ENCODE results near the gene SCN3B.

DNA sequence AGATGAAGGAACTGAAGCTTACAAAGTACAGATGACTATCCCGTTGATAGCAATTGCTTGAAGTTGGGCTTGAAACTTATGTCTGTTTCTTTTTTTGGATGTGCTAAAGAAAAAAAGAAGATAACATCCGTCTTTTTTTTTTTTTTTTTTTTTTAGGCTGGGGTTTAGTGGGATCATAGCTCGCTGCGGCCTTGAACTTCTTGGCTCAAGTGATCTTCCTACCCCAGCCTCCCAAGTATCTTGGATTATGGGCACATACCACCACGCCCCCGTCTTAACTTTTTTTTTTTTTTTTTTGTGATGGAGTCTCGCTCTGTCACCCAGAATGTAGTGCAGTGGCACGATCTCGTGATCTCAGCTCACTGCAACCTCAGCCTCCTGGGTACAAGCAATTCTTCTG is 40.8 kb upstream of the SCN3B start:
- TF ChIP-seq ZKSCAN1 (IDR thresholded peaks at IDR 0.05; ENCODE audit: low read length) (no peak), NFRKB (IDR thresholded peaks at IDR 0.05) (no peak)
